Skeletal muscle satellite cell (primary cell): ENCODE measurements around the gene VASP.

Source experiments
- H3K27me3 ChIP-seq: 2 replicates; pipeline ENCODE4 v1.7.0; 2013; ENCODE audit warnings: low read length; ENCODE audit not compliant: control insufficient read depth, insufficient read depth
- H3K36me3 ChIP-seq: 2 replicates; pipeline ENCODE4 v1.7.0; 2013; ENCODE audit warnings: mild to moderate bottlenecking, control low read depth, low read length; ENCODE audit not compliant: insufficient read depth
- H3K4me1 ChIP-seq: 2 replicates; pipeline ENCODE4 v1.7.0; 2013; ENCODE audit warnings: low read length; ENCODE audit not compliant: control insufficient read depth, insufficient read depth
- H3K4me2 ChIP-seq: 2 replicates; pipeline ENCODE4 v1.7.0; 2013; ENCODE audit warnings: mild to moderate bottlenecking, low read length
- H3K4me3 ChIP-seq: 2 replicates; pipeline ENCODE4 v1.7.0; 2013; ENCODE audit warnings: low read length
- H3K9ac ChIP-seq: 2 replicates; pipeline ENCODE4 v1.7.0; 2013; ENCODE audit warnings: mild to moderate bottlenecking, low read depth, low read length, moderate library complexity
- H3K9me3 ChIP-seq: replicated peaks from 2 replicates; pipeline ENCODE4 v1.7.0; 2013; ENCODE audit warnings: mild to moderate bottlenecking, control low read depth, low read length

VASP gene

DNA sequence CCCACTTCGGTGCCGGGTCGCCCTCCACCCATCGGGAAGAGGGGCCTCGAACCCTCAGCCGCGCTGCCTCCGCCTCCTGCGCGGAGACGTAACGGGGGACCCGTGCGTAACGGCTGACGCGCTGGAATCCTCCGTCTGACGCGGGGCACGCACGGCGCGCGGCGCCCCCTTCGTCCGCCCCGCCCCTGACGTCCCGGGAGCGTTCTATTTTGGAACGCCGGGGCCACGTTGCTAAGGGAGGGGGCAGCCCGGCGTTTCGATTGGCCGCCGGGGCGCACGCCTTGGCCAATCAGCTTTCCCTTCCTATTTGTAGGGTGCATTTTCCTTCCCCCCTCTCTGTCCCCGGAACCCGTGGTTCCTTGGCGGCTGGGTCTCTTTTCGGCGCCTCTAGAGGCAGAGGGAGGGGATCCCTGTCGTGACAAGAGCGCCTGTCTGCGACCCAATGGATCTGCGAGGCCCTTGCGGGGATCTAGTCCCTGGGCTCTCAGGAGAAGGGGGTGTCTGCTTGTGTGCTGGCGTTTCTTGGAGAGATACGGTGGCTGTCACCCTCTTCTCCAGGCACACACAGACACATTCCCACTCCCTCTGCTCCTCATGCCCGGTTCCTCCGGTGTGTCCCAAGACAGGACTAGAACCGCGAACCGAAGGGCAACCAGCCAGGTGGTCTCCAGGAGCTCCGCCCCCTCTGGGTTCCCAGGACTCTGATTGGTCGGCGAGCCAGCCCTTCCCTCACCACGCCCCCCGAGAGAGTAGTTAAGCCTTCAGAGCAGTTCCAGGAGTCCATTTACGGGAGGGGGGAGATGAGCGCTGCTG is 37.9 kb upstream of the VASP start:
- no peaks in the 10 kb centered on the region for H3K36me3 ChIP-seq
- peaks cover 19% of the 10 kb centered on the region for H3K4me1 ChIP-seq
- no peaks in the 10 kb centered on the region for H3K9me3 ChIP-seq
- peak overlapping the region; percentile 98 for H3K4me2 ChIP-seq
- no peaks in the 10 kb centered on the region for H3K27me3 ChIP-seq
- peak overlapping the region; percentile 90 for H3K9ac ChIP-seq
- H3K4me3 ChIP-seq: peak overlapping the region; percentile 90

DNA sequence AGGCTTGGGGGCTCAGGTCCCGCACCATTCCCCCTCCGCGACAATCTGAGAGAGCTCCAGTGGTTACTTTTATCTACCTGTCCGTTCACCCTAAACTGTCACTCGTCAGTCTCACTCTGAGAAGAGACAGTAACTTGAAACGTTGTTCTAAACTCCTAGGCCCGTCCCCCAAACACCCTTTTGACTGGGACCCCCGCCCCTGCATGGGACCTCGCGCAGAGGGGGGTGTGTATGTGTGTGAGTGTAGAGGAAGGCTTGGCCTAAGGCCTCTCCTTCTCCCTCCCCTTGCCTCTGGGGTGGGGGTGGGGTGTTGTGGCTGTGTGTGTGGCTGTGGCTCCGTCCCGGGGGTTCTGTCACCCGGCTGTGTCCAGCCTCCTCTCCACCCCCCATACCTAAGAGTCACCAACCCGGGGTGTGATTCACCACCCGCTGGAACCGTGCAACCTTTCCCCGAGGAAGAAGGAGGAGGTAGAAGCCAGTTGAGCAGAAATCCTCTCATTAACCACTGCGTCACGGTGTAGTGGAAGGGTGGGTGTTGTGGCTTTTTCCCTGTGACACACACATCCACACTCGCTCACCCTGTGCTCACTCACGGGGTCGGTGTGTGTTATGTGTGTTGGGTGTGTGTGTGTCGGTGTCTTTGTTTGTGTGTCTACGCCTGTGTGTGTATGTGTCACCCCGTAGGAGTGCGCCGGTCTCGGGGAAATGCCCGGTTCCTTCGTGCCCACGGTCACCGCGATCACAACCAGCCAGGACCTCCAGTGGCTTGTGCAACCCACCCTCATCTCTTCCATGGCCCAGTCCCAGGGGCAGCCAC is 37.1 kb upstream of the VASP start:
- Histone ChIP-seq H3K4me3 (peak overlapping the region; percentile 90), H3K4me1 (peaks cover 26% of the 10 kb centered on the region), H3K9ac (peak overlapping the region; percentile 90)

DNA sequence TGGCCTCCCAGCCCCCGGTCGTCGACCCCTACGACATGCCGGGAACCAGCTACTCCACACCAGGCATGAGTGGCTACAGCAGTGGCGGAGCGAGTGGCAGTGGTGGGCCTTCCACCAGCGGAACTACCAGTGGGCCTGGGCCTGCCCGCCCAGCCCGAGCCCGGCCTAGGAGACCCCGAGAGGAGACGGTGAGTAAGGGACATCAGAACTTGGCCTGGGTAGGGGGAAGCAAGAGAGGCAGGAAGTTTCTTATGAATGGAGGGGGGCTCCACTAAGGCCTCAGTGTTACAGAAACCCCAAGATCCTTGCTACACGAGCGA is 36.6 kb upstream of the VASP start:
- Histone ChIP-seq H3K9ac (no peak overlapping the region), H3K4me1 (peaks cover 27% of the 10 kb centered on the region), H3K4me2 (peak overlapping the region; percentile 98), H3K4me3 (no peak overlapping the region), H3K36me3 (no peaks in the 10 kb centered on the region), H3K27me3 (no peaks in the 10 kb centered on the region), H3K9me3 (no peaks in the 10 kb centered on the region)

More for the DNA sequence above, 37.1 kb upstream of the VASP start:
- H3K4me2 ChIP-seq: peak overlapping the region; percentile 98
- H3K36me3 ChIP-seq: no peaks in the 10 kb centered on the region
- H3K27me3 ChIP-seq: no peaks in the 10 kb centered on the region
- H3K9me3 ChIP-seq: no peaks in the 10 kb centered on the region

DNA sequence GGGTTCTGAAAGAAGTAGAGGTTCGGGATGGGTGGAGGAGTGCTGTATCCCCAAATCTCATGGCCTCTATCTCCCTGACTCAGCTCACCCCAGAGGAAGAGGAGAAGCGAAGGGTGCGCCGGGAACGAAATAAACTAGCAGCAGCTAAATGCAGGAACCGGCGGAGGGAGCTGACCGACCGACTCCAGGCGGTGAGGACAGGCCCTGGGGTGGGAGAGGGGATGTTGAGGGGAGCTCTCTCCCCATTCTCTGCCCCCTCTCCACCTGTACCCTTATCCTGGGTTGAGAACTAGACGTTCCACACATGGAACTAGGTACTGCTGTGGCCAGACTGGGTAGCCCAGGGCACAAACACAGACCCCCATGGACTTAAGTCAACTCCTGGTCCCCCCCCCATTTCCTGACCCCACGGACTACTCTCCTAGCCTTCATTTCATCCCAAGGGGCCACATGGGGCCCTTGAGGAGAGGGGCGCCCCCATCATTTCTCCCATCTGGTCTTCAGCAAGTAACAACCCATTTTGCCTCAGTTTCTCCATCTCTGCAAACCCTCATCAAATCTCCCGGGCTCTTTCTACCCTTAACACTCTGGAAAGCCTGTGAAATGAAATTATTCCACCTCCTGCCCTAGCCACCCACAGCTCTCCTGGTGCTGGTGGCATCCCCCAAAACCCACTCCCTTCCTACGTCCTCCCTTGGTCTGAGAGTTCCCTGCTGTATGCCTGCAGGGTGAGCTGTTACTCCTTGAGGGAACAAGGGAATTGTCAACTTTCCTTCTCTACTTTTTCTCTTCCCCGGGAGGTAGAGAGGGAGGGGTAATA is 36.0 kb upstream of the VASP start:
- Histone ChIP-seq H3K4me1 (peaks cover 27% of the 10 kb centered on the region), H3K4me3 (no peak overlapping the region), H3K9ac (no peak overlapping the region)

DNA sequence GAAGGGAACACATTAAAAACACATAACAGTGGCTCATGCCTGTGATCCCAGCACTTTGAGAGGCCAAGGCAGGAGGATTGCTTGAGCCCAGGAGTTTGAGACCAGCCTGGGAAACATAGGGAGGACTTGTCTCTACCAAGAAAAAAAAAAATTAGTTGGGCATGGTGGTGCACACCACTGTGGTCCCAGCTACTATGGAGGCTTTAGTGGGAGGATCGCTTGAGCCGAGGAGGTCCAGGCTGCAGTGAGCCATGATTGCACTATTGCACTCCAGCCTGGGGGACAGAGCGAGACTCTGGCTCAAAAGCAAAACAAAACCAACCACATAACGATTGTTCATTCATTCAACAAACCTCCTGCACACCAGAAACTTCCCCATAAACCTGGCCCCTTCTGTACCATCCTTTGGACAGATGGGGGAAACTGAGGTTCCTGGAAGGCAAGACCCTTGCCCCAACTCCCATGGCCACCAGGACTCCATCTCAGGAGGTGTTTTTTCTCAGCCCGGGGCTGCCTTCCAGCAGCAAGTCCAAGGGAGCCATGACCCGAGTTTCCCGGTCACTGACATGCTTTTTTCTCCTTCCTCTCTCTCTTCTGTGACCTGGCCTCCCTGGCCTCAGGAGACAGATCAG is 35.2 kb upstream of the VASP start:
- no peak overlapping the region for H3K4me3 ChIP-seq
- no peaks in the 10 kb centered on the region for H3K27me3 ChIP-seq
- no peak overlapping the region for H3K9ac ChIP-seq
- H3K4me1 ChIP-seq: peaks cover 25% of the 10 kb centered on the region
- no peaks in the 10 kb centered on the region for H3K36me3 ChIP-seq
- no peaks in the 10 kb centered on the region for H3K9me3 ChIP-seq
- no peak overlapping the region for H3K4me2 ChIP-seq

More for the DNA sequence above, 36.0 kb upstream of the VASP start:
- Histone ChIP-seq H3K36me3 (no peaks in the 10 kb centered on the region), H3K27me3 (no peaks in the 10 kb centered on the region), H3K9me3 (no peaks in the 10 kb centered on the region), H3K4me2 (no peak overlapping the region)

DNA sequence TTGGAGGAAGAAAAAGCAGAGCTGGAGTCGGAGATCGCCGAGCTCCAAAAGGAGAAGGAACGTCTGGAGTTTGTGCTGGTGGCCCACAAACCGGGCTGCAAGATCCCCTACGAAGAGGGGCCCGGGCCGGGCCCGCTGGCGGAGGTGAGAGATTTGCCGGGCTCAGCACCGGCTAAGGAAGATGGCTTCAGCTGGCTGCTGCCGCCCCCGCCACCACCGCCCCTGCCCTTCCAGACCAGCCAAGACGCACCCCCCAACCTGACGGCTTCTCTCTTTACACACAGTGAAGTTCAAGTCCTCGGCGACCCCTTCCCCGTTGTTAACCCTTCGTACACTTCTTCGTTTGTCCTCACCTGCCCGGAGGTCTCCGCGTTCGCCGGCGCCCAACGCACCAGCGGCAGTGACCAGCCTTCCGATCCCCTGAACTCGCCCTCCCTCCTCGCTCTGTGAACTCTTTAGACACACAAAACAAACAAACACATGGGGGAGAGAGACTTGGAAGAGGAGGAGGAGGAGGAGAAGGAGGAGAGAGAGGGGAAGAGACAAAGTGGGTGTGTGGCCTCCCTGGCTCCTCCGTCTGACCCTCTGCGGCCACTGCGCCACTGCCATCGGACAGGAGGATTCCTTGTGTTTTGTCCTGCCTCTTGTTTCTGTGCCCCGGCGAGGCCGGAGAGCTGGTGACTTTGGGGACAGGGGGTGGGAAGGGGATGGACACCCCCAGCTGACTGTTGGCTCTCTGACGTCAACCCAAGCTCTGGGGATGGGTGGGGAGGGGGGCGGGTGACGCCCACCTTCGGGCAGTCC is 34.5 kb upstream of the VASP start:
- H3K9me3 ChIP-seq: no peaks in the 10 kb centered on the region
- no peak overlapping the region for H3K9ac ChIP-seq
- H3K4me3 ChIP-seq: no peak overlapping the region
- H3K36me3 ChIP-seq: no peaks in the 10 kb centered on the region
- no peaks in the 10 kb centered on the region for H3K27me3 ChIP-seq
- no peak overlapping the region for H3K4me2 ChIP-seq
- H3K4me1 ChIP-seq: peaks cover 27% of the 10 kb centered on the region

DNA sequence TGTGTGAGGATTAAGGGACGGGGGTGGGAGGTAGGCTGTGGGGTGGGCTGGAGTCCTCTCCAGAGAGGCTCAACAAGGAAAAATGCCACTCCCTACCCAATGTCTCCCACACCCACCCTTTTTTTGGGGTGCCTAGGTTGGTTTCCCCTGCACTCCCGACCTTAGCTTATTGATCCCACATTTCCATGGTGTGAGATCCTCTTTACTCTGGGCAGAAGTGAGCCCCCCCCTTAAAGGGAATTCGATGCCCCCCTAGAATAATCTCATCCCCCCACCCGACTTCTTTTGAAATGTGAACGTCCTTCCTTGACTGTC is 34.0 kb upstream of the VASP start:
- Histone ChIP-seq H3K27me3 (no peaks in the 10 kb centered on the region), H3K36me3 (no peaks in the 10 kb centered on the region), H3K9ac (no peak overlapping the region), H3K4me1 (peaks cover 28% of the 10 kb centered on the region), H3K4me3 (no peak overlapping the region), H3K4me2 (no peak overlapping the region), H3K9me3 (no peaks in the 10 kb centered on the region)

DNA sequence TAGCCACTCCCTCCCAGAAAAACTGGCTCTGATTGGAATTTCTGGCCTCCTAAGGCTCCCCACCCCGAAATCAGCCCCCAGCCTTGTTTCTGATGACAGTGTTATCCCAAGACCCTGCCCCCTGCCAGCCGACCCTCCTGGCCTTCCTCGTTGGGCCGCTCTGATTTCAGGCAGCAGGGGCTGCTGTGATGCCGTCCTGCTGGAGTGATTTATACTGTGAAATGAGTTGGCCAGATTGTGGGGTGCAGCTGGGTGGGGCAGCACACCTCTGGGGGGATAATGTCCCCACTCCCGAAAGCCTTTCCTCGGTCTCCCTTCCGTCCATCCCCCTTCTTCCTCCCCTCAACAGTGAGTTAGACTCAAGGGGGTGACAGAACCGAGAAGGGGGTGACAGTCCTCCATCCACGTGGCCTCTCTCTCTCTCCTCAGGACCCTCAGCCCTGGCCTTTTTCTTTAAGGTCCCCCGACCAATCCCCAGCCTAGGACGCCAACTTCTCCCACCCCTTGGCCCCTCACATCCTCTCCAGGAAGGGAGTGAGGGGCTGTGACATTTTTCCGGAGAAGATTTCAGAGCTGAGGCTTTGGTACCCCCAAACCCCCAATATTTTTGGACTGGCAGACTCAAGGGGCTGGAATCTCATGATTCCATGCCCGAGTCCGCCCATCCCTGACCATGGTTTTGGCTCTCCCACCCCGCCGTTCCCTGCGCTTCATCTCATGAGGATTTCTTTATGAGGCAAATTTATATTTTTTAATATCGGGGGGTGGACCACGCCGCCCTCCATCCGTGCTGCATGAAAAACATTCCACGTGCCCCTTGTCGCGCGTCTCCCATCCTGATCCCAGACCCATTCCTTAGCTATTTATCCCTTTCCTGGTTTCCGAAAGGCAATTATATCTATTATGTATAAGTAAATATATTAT is 33.3 kb upstream of the VASP start:
- Histone ChIP-seq H3K4me1 (peaks cover 26% of the 10 kb centered on the region), H3K36me3 (no peaks in the 10 kb centered on the region), H3K4me2 (peak overlapping the region; percentile 68), H3K9me3 (no peaks in the 10 kb centered on the region), H3K27me3 (no peaks in the 10 kb centered on the region), H3K9ac (peak overlapping the region; percentile 25), H3K4me3 (no peak overlapping the region)

DNA sequence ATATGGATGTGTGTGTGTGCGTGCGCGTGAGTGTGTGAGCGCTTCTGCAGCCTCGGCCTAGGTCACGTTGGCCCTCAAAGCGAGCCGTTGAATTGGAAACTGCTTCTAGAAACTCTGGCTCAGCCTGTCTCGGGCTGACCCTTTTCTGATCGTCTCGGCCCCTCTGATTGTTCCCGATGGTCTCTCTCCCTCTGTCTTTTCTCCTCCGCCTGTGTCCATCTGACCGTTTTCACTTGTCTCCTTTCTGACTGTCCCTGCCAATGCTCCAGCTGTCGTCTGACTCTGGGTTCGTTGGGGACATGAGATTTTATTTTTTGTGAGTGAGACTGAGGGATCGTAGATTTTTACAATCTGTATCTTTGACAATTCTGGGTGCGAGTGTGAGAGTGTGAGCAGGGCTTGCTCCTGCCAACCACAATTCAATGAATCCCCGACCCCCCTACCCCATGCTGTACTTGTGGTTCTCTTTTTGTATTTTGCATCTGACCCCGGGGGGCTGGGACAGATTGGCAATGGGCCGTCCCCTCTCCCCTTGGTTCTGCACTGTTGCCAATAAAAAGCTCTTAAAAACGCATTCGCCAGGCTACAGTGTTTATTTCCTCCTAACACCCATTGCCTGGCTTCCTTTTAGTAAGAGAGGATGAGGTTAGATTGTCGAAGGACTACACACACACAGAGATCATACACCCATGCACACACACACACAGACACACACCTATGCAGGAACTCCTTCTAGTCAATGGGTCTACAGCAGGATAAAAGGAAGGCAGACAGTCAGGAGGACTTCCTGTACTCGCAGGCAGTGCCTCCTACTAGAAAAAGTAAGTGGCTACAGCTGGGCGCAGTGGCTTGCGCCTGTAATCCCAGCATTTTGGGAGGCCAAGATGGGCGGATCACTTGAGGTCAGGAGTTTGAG is 32.4 kb upstream of the VASP start:
- Histone ChIP-seq H3K4me2 (peak overlapping the region; percentile 68), H3K9ac (peak overlapping the region; percentile 25), H3K4me1 (peaks cover 25% of the 10 kb centered on the region), H3K9me3 (no peaks in the 10 kb centered on the region), H3K27me3 (no peaks in the 10 kb centered on the region), H3K4me3 (no peak overlapping the region), H3K36me3 (no peaks in the 10 kb centered on the region)
